GM12801 (cell line): ENCODE data around the gene SLC3A2.

Source experiments
- TF ChIP-seq, protein P1 (sequence below): IDR thresholded peaks from one replicate; pipeline ENCODE4 v1.5.1; 2011; ENCODE audit warnings: control low read depth; ENCODE audit not compliant: insufficient read length; ENCODE audit errors: extremely low read depth

The SLC3A2 gene

DNA sequence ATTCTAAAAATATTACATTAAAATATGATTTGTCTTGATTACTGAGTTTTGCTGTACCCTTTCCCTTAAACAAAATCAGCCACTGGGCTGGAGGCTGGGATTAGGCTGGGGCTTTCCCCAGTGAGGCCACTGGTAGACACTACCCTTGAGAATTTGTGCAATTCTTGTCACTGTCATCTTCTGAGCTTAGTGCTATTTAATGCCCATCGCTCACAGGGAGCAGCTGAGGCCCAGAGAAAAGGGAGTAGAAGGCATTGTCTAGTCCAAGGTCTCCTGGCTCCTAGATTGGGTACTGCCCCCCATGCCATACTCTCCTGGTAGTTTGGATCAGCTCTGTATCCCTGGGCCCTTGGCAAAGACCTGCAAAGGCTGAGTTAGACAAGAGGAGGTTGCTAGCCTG lies 33.7 kb downstream of the SLC3A2 start:
- TF ChIP-seq, protein P1, sequence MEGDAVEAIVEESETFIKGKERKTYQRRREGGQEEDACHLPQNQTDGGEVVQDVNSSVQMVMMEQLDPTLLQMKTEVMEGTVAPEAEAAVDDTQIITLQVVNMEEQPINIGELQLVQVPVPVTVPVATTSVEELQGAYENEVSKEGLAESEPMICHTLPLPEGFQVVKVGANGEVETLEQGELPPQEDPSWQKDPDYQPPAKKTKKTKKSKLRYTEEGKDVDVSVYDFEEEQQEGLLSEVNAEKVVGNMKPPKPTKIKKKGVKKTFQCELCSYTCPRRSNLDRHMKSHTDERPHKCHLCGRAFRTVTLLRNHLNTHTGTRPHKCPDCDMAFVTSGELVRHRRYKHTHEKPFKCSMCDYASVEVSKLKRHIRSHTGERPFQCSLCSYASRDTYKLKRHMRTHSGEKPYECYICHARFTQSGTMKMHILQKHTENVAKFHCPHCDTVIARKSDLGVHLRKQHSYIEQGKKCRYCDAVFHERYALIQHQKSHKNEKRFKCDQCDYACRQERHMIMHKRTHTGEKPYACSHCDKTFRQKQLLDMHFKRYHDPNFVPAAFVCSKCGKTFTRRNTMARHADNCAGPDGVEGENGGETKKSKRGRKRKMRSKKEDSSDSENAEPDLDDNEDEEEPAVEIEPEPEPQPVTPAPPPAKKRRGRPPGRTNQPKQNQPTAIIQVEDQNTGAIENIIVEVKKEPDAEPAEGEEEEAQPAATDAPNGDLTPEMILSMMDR = no peak

DNA sequence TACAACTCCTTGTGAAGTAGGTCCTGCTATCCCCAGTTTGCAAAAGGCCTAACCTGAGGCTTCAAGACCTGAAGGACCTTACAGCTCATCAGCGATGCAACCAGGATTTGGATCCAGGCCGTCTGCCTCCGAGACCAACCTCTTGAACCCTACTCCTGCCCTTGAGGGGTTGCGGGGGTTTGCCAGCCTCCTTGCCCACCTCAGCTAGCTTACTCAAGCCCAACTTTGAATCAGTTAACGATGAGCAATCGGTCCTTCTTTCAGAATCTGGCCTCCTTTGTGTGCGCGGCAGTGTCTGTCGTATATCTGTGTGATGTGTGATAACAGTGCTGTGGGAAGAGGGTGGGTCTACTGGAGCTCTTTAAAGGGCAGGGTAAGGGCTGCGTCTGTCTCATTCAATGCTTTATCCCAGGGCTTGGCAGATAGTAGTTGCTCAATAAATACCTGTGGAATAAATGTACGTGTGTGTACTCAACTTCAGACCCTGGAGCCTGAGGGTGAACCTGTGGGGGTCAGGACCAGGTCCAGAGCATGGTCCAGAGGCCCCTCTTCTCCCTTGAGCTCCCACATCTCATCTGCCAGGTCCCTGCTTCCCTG lies 37.3 kb downstream of the SLC3A2 start:
- TF ChIP-seq, protein P1 = no peak

DNA sequence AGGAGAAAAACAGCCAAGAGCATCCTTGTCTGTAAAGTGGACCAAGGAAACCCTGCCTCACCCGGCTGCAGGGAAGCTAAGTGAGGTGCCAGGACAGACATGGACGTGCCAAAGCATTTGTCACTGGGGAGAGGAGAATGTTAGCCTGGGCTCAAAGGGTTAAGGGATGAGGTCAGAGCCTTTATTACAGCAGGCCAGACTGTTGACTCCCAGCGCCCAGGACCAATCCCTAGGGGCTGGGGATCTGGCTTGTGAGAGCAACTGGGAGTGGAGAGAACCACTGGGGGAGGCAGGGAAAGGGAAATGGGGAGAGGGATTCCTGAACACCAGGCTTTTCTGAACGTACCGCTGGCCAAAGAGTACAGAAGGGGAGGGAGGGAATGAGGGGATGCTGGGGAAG lies 37.8 kb downstream of the SLC3A2 start:
- TF ChIP-seq, protein P1 = no peak

DNA sequence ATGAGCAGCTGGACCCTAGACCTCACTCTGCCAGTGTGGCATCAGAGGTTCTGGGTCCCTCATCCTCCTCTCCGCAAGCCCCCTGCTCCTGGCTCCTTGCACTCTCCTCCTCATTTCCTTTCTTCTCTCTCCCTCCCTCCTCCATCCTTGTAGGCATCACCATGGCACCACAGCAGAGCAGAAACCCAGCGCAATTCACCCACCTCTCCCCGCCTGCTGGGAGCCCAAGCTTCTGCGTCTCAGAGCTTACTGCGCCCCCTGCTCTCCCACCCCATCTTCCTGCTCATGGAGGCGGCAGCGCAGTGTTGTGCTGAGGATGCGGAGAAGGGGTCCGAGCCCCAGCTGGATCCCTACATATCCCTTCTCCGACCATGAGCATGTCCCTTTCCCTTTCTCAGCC lies 38.8 kb downstream of the SLC3A2 start:
- TF ChIP-seq, protein P1 = no peak

DNA sequence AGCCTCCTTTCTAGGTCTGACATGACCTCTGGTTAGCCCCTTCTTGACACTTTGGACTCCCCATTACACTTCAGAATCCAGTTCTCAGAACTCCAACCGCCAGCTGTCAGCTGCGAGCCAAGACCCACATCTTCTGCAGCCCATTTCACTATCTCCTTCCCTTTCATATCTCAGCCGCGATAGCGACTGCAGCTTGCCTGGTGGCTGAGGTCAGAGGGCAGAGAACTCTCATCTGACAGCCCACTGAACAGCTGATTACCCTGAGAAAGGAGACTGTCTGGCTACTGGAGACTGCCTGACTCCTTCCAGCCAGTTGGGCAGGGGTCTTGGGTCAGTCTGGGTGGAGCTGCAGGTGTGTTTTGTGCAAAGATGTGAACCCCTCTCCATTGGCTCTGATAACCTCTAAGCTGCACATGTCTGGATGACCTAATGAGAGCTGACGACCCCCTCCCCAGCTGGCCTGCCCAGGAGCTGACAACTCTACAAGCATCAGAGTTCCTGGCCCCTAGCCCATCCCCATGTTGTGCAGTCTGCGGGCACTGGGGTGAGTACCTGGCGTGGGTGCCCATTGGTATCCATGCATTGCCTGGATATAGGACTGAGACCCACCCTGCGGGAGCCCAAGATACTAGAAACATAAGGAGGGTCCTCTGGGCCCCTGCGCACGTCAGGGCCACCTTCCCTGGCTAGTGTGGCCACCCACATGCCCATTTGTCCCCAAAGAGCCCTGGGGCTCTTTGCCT lies 39.4 kb downstream of the SLC3A2 start:
- TF ChIP-seq, protein P1 = no peak

DNA sequence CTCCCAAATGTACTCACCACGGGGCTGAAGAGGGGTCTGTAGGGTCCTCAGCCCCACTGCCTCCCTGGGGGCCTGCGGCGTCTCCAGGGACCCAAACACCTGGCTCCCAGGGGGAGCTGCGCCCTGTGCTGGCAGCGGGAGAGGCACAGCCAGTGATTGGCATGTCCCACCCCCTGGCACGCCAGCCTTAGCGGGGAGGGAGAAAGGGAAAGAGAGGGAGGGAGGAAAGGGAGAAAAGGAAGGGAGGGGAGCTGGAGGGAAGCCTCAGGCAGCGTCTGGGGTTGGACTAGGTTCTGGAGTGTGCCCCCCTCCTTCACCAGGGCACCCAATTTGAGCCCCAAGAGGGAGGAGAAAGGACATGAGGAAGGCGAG lies 40.5 kb downstream of the SLC3A2 start, which contains the start of gene CHRM1:
Gene CHRM1, minus strand, starts transcription at position 163 of the 372 bp plus-strand sequence. CDS start 10,263 bp downstream, outside the sequence.
- TF ChIP-seq, protein P1 = no peak

DNA sequence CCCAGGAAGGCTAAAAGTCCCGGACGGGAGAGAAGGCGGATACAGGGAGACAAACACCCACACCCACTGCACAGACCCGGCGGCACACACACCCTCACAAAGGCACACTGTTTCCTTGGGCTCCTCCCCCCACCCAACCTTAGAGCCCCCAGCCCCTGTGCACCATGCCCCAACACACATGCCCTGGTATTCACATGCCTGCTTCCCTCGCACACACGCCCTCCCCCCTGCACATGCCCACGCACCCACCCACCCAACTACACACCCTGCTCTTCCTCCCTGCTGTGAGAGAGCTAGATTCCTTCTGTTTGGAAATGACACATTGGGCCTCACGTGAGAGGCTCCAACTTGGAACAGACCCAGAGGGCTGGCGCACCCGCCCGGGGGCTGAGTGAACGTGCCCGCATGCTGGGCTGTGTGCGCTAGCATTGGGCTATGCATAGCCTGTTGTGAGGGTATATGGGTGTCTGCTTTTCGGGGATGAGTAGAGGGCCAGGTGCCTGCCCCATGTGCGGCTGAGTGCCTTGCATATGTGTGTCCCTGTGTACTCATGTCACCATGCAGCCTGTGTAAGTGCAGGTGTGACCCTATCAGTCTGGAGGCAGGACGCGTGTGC lies 41.0 kb downstream of the SLC3A2 start:
- TF ChIP-seq, protein P1 = no peak
